ENCODE results near the gene ZNF217.

ZNF217 gene

GRCh38 chr20:53569005-53569404 lies 24.6 kb downstream of the ZNF217 start:
- TF ChIP-seq FOXM1 (IDR thresholded peaks at IDR 0.05; ENCODE audit: borderline replicate concordance, low read depth) (no peak), CEBPB (IDR thresholded peaks at IDR 0.05) (no peak), NFIC (IDR thresholded peaks at IDR 0.05) (no peak), ZBTB7A (IDR thresholded peaks at IDR 0.05; ENCODE audit: low read depth) (no peak), TEAD4 (IDR thresholded peaks at IDR 0.05) (no peak), EP300 (IDR thresholded peaks at IDR 0.05; ENCODE audit: borderline replicate concordance) (no peak), RAD21 (IDR thresholded peaks at IDR 0.05; ENCODE audit: low read depth) (no peak), TAF1 (IDR thresholded peaks at IDR 0.05; ENCODE audit: low read depth) (no peak), TCF12 (IDR thresholded peaks at IDR 0.05; ENCODE audit: low read depth) (no peak), YY1 (IDR thresholded peaks at IDR 0.05; ENCODE audit: low read depth) (no peak)
- TF ChIP-seq, protein P1, sequence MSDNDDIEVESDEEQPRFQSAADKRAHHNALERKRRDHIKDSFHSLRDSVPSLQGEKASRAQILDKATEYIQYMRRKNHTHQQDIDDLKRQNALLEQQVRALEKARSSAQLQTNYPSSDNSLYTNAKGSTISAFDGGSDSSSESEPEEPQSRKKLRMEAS (IDR thresholded peaks at IDR 0.05) = no peak
- TF ChIP-seq, protein P2, sequence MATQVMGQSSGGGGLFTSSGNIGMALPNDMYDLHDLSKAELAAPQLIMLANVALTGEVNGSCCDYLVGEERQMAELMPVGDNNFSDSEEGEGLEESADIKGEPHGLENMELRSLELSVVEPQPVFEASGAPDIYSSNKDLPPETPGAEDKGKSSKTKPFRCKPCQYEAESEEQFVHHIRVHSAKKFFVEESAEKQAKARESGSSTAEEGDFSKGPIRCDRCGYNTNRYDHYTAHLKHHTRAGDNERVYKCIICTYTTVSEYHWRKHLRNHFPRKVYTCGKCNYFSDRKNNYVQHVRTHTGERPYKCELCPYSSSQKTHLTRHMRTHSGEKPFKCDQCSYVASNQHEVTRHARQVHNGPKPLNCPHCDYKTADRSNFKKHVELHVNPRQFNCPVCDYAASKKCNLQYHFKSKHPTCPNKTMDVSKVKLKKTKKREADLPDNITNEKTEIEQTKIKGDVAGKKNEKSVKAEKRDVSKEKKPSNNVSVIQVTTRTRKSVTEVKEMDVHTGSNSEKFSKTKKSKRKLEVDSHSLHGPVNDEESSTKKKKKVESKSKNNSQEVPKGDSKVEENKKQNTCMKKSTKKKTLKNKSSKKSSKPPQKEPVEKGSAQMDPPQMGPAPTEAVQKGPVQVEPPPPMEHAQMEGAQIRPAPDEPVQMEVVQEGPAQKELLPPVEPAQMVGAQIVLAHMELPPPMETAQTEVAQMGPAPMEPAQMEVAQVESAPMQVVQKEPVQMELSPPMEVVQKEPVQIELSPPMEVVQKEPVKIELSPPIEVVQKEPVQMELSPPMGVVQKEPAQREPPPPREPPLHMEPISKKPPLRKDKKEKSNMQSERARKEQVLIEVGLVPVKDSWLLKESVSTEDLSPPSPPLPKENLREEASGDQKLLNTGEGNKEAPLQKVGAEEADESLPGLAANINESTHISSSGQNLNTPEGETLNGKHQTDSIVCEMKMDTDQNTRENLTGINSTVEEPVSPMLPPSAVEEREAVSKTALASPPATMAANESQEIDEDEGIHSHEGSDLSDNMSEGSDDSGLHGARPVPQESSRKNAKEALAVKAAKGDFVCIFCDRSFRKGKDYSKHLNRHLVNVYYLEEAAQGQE (IDR thresholded peaks at IDR 0.05; ENCODE audit: low read depth) = no peak

DNA sequence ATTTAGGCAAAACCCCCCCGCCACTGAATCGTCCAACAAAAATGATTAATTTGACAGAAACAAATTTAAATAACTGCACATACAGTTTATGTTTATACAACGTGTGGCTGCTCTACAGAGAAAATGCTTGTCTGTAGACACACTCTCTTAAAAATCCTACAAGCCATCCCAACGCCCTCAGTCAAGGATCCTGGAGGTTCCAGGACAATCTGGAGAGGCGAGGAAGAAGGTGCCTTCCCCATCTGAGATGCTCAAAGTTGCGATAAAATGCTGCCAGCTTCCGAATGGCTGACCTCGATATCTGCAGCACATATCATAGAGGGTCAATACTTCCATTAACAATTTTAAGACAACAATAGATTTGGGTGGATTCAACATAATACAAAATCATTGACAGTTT lies 25.3 kb downstream of the ZNF217 start:
- TF ChIP-seq RAD21 (IDR thresholded peaks at IDR 0.05; ENCODE audit: low read depth) (no peak), TAF1 (IDR thresholded peaks at IDR 0.05; ENCODE audit: low read depth) (no peak), TCF12 (IDR thresholded peaks at IDR 0.05; ENCODE audit: low read depth) (no peak), NFIC (IDR thresholded peaks at IDR 0.05) (no peak), EGR1 (IDR thresholded peaks at IDR 0.05) (no peak), ZBTB7A (IDR thresholded peaks at IDR 0.05; ENCODE audit: low read depth) (no peak)
- TF ChIP-seq, protein P3, sequence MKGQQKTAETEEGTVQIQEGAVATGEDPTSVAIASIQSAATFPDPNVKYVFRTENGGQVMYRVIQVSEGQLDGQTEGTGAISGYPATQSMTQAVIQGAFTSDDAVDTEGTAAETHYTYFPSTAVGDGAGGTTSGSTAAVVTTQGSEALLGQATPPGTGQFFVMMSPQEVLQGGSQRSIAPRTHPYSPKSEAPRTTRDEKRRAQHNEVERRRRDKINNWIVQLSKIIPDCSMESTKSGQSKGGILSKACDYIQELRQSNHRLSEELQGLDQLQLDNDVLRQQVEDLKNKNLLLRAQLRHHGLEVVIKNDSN (IDR thresholded peaks at IDR 0.05) = no peak

DNA sequence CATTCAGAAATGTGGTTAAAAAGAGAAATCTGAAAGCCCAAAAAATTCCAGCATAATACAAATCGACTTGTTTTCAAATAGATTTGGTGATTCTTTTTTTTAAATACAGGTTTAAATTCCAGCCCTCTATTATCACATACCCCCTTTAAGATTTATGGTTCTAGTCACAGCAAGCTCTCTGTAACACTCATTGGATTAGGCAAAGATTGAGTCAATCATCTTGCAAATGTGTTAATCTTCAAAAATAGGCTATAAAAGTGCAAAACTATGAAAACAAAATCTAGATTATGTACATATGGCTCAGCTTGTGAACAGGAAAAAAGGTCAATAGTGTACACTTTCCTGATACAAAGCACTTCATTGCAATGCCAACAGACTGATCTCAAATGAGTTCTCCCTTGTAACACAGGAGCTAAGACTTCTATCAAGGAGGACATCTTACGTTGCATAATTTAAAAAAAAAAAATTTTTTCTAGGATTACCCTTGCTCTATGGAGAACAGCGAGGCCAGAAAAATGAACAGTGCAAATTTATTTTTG lies 26.2 kb downstream of the ZNF217 start:
- TF ChIP-seq CEBPB (IDR thresholded peaks at IDR 0.05) = no peak
- TF ChIP-seq RAD21 (IDR thresholded peaks at IDR 0.05; ENCODE audit: low read depth) = no peak
- TF ChIP-seq EP300 (IDR thresholded peaks at IDR 0.05; ENCODE audit: borderline replicate concordance) = no peak
- TF ChIP-seq EGR1 (IDR thresholded peaks at IDR 0.05) = no peak
- no peak for TF ChIP-seq TAF1 (IDR thresholded peaks at IDR 0.05; ENCODE audit: low read depth)
- no peak for TF ChIP-seq TCF12 (IDR thresholded peaks at IDR 0.05; ENCODE audit: low read depth)
- TF ChIP-seq, protein P2 (IDR thresholded peaks at IDR 0.05; ENCODE audit: low read depth) = no peak
- TF ChIP-seq YY1 (IDR thresholded peaks at IDR 0.05; ENCODE audit: low read depth) = no peak
- no peak for TF ChIP-seq ZBTB7A (IDR thresholded peaks at IDR 0.05; ENCODE audit: low read depth)
- TF ChIP-seq FOXM1 (IDR thresholded peaks at IDR 0.05; ENCODE audit: borderline replicate concordance, low read depth) = no peak
- TF ChIP-seq, protein P3 (IDR thresholded peaks at IDR 0.05) = no peak
- TF ChIP-seq, protein P1 (IDR thresholded peaks at IDR 0.05) = no peak
- no peak for TF ChIP-seq TEAD4 (IDR thresholded peaks at IDR 0.05)
- TF ChIP-seq NFIC (IDR thresholded peaks at IDR 0.05) = no peak

DNA sequence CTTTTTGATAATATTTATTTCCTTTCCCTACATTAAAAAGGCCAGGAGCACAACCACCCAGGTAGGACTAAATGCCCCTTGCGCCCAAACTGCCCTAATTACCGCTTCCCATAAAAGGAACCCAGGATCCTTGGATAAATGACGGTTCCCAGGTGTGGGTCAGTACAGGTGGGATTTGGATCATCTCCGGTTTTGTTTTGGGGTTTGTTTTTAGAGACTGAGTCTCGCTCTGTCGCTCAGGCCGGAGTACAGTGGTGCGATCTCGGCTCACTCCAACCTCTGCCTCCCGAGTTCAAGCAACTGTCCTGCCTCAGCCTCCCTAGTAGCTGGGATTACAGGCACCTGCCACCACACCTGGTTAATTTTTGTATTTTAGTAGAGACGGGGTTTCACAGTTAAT lies 28.4 kb downstream of the ZNF217 start:
- TF ChIP-seq, protein P3 (IDR thresholded peaks at IDR 0.05) = no peak
- TF ChIP-seq, protein P2 (IDR thresholded peaks at IDR 0.05; ENCODE audit: low read depth) = no peak
- no peak for TF ChIP-seq YY1 (IDR thresholded peaks at IDR 0.05; ENCODE audit: low read depth)
- TF ChIP-seq TAF1 (IDR thresholded peaks at IDR 0.05; ENCODE audit: low read depth) = no peak
- no peak for TF ChIP-seq TCF12 (IDR thresholded peaks at IDR 0.05; ENCODE audit: low read depth)
- no peak for TF ChIP-seq FOXM1 (IDR thresholded peaks at IDR 0.05; ENCODE audit: borderline replicate concordance, low read depth)
- no peak for TF ChIP-seq CEBPB (IDR thresholded peaks at IDR 0.05)
- TF ChIP-seq, protein P1 (IDR thresholded peaks at IDR 0.05) = no peak
- no peak for TF ChIP-seq TEAD4 (IDR thresholded peaks at IDR 0.05)
- TF ChIP-seq EP300 (IDR thresholded peaks at IDR 0.05; ENCODE audit: borderline replicate concordance) = no peak
- no peak for TF ChIP-seq CREB1 (IDR thresholded peaks at IDR 0.05; ENCODE audit: low read depth)
- TF ChIP-seq NFIC (IDR thresholded peaks at IDR 0.05) = no peak
- no peak for TF ChIP-seq ZBTB7A (IDR thresholded peaks at IDR 0.05; ENCODE audit: low read depth)
- TF ChIP-seq EGR1 (IDR thresholded peaks at IDR 0.05) = no peak
- no peak for TF ChIP-seq RAD21 (IDR thresholded peaks at IDR 0.05; ENCODE audit: low read depth)

All from Ishikawa (cell line).